NCI-H2227 (cell line): ENCODE measurements around the gene STAG3.
A peak's percentile ranks its signal among the peaks of the same experiment; 100 is the strongest.

ENCODE experiments used
- DNase-seq: peaks from one replicate; lab custom pipeline; 2025; ENCODE audit not compliant: unreplicated experiment; lab: John Stamatoyannopoulos, UW

STAG3 gene

DNA sequence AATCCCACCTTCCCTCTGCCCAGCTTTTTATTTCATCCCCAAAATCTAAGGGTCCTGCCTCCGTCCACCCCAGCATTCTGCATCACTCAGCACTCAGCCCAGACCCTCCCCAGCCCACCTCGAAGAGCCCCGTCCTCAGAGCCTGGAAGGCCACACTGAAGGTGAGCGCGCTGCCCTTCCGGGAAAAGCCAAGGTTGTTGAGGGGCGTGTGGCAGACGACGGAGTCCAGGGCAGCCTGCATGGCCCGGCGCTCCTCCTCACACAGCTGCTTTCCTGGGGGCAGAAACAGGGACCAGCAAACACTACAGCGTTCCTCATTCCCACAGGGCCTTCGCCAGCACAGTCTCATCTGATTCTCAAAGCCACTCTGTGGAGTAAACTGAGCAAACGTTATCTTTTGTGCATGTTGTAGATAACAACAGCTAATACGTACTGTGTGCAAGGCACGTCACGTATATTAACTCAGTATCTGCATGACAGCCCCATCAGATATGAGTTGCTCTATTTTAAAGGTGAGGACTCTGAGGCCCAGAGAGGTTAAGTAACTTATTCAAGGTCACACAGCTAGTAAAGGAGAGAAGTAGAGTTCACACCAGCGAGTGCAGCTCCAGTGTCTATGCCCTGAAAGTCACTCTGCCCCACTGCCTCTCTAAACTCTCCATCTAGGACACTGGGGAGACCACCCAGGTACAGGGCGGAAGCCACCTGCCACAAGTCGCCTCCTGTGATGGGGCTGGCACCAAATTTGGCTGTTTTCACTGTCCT is 22.0 kb upstream of the STAG3 start:
- no peak for DNase-seq

DNA sequence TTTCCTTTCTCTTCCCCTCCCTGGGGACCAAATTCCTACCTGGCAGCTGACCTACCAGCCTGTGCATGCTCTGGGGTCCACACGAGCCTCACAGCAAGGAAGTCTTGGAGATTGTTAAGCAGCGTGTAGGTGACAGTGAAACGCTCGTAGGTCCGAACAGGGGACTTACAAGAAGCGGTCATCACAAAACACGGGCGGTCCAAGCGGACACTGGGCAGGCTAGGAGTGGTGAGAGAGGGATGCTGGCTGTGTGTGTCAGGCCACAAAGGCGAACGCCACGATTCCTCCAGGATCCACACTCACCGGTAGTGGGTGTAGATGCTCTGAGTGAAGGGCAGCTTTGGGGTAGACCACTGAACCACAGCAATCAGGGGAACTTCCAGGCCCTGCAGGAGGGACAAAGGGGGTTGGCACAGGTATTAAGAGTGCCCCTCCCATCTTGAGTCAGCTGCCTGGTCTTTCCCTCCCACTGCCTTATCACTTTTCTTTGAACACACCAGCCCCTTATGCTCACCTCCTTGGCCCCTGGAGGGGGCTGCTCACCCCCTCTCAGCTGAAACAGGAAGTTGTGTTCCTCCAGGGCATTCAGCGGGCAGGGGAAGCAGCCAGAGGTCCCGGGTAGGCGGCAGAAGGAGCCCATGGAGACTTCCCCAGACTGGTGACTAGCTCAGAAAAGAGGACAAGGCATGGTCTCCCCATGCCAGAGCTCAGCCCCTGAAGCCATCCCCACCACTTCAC is 21.2 kb upstream of the STAG3 start:
- DNase-seq: no peak

- no peak for DNase-seq
These were observed 20.7 kb upstream of the STAG3 start for GRCh38 chr7:100157069-100157333.

- DNase-seq: peak; percentile 65
These were observed 20.1 kb upstream of the STAG3 start for GRCh38 chr7:100157334-100158228.

- DNase-seq: peak; percentile 94
These were observed 19.3 kb upstream of the STAG3 start, which contains the start of gene TRAPPC14 for GRCh38 chr7:100158229-100159098. Gene TRAPPC14 (minus strand): TSS chr7:100158723. CDS start chr7:100158499, 224 bp downstream.

DNA sequence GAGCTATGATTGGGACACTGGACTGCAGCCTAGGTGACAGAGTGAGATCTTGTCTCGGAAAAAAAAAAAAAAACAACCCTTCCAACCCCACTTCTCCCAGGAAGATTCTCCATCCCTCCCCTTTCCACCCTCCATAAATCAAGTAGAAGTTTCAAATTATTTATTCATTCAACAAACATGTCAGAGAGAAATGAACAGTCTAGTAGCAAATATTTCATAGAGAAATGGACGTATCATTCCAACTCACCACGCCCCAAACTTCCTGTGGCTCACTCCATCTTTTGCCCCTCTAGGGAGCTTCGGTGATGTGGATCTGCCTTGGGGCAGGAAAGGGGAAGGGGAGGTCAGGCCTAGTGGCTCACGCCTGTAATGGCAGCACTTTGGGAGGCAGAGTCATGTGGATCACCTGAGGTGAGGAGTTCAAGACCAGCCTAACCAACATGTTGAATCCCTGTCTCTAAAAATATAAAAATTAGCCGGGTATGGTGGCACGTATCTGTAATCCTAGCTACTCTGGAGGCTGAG is 18.6 kb upstream of the STAG3 start:
- DNase-seq: no peak

DNA sequence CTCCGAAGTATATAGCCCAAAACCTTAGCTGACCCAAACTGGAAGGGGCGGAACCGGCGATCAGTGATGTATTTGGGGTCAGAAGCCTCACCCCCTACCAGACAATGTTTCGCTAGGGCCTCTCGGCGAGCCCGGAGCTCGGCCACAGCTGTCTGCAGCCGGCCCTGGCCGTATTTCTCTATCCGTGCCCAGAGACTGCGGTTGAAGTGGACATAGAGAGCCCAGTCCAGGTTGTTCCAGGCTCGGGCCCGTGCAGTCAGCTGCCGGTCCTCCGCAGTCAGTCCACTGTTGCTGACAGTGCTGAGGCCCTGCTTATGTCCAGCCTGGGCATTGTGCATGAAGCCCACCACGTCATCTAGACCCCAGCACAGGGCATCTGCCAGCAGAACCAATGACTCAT is 17.7 kb upstream of the STAG3 start:
- no peak for DNase-seq

- no peak for DNase-seq
These were observed 14.6 kb upstream of the STAG3 start for GRCh38 chr7:100163006-100163531.

- no peak for DNase-seq
These were observed 13.8 kb upstream of the STAG3 start for GRCh38 chr7:100163871-100164270.

GRCh38 chr7:100166317-100166940 is 11.3 kb upstream of the STAG3 start:
- DNase-seq: no peak

- no peak for DNase-seq
These were observed 10.5 kb upstream of the STAG3 start for GRCh38 chr7:100166970-100167911.

DNA sequence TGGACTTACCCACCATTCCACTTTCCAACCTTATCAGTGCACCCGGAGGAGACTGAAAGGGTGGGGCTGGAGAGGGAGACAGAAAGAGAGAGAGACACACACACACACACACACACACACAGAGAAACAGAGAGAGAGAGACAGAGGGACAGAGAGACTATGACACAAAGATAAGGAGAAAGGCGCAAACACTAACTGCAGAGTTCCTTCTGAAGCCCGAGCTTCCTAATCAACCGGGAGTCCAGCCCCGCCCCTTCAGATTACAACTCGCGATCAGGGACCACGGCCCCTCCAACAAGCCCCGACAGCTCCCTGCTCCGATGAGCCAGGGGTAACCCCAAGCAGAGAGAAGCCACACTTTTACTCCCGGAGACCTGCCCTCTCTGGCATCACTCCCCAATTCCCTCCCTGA is 9.8 kb upstream of the STAG3 start:
- DNase-seq: no peak

DNA sequence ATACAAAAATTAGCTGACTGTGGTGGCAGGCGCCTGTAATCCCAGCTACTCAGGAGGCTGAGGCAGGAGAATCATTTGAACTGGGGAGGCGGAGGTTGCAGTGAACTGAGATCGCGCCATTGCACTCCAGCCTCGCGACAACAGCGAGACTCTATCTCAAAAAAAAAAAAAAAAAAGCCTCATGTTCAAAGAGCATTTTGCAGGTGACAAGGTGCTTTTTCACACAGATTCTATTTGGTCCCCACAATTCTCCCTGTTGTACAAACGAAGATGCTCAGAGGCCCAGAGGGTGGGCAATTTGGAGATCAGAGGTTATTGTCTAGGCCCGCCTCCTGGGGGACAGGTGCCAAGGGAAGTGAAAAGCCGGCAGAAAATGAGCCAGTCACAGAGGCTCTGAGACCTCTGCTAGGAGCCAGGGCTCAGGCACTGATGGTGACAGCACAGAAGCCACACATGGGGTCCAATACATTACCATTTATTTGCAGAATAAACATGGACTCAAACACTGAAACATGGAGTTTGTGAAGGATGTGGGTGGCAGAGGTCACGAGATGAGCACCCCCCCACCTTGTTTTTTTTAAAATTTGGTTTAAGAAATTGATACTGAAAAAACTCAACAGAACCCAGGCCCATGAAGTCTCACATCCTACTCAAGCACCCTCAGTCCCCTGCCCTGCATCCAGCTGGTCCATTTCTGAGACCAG is 8.4 kb upstream of the STAG3 start:
- no peak for DNase-seq

- DNase-seq: no peak
These were observed 7.4 kb upstream of the STAG3 start for GRCh38 chr7:100170101-100170897.

GRCh38 chr7:100171087-100171681 is 6.5 kb upstream of the STAG3 start:
- peak; percentile 32 for DNase-seq

DNA sequence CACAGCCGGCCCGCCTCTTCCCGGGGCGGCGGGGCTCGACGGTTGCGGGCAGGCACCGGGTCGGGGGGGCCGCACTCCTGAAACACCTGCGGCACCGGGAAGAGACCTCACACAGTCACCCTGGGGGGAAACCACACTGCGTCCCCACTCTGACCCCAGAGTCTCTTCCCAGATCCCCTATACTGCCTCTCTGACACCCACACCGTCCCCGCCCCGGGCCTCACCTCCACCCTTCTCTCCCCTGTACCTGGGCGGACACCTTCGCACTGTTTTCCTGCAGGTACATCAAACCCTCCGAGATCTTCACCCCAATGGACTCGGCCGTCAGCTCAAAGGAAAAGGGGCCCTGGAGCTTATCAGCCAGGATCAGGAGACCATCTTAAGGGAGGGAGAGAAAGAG is 5.9 kb upstream of the STAG3 start:
- no peak for DNase-seq
